Measurements from ENCODE around the gene SCN4B.

SCN4B gene

GRCh38 chr11:118139578-118139977 lies 13.0 kb downstream of the SCN4B start:
- Mint-ChIP-seq H3K9me3 (no peaks in the 10 kb centered on the region), H3K36me3 (ENCODE audit: low read depth) (no peaks in the 10 kb centered on the region), H3K4me3 (no peak overlapping the region), H3K4me1 (ENCODE audit: low read depth) (peaks cover 41% of the 10 kb centered on the region), H3K27ac (no peak overlapping the region), H3K27me3 (peaks cover 32% of the 10 kb centered on the region)
- intact Hi-C loops (cut with micrococcal nuclease) = no loop called here

DNA sequence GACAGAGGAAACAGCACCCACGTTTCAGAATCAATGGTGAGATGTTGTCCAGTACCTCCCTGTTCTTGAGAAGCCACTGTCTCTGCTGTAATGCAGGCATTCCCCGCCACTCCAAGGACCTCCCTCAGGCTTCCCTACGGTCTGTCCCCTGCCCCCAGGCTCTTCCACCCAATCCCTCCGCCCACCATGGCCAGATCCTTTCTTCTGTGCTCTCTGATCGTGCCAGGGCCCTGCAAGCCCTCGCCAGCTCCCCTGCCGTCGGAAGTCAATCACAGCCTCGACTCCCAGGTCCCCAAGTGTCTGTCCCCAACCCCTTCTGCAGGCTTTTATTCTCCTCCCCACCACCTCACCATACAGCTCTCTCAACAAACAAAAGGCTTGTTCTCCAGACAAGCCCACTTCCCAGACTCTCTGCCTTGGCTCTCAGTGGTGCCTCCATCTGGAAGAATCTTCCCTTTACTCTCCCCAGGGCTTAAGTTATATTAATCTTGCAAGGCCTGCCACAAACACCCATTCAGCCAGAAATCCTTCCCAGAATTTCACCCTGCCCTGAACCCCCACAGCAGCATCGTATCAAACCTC lies 13.7 kb downstream of the SCN4B start:
- no peak overlapping the region for H3K4me3 Mint-ChIP-seq

DNA sequence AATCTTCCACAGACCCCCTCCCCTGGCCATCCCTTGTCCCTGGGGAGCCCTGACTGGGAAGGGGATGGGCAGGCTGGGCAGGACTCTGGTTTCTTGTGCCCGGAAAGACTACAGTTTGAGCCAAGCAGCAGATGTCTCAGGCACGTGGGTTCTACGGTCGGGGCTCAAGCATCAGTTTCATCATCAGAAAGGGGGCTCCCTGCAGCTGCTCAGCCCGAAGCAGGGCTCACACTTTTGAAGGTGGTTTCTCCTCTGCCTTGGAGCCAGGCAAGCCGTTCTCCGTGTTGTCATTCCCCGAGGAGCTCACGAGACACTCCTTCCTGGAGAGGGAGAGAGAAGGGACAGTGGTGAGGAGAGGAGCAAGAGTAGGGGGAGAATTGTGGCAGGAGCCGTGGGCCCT lies 15.8 kb downstream of the SCN4B start:
- Mint-ChIP-seq H3K4me3 (no peak overlapping the region), H3K27ac (no peak overlapping the region), H3K9me3 (no peaks in the 10 kb centered on the region), H3K36me3 (ENCODE audit: low read depth) (no peaks in the 10 kb centered on the region), H3K27me3 (peaks cover 28% of the 10 kb centered on the region), H3K4me1 (ENCODE audit: low read depth) (peaks cover 19% of the 10 kb centered on the region)
- intact Hi-C loops (cut with micrococcal nuclease) = no loop called here

More for the DNA sequence above, 13.7 kb downstream of the SCN4B start:
- no peaks in the 10 kb centered on the region for H3K9me3 Mint-ChIP-seq
- H3K4me1 Mint-ChIP-seq (ENCODE audit: low read depth) = peaks cover 37% of the 10 kb centered on the region
- H3K36me3 Mint-ChIP-seq (ENCODE audit: low read depth) = no peaks in the 10 kb centered on the region
- peaks cover 28% of the 10 kb centered on the region for H3K27me3 Mint-ChIP-seq
- intact Hi-C loops (cut with micrococcal nuclease) = no loop called here
- no peak overlapping the region for H3K27ac Mint-ChIP-seq

DNA sequence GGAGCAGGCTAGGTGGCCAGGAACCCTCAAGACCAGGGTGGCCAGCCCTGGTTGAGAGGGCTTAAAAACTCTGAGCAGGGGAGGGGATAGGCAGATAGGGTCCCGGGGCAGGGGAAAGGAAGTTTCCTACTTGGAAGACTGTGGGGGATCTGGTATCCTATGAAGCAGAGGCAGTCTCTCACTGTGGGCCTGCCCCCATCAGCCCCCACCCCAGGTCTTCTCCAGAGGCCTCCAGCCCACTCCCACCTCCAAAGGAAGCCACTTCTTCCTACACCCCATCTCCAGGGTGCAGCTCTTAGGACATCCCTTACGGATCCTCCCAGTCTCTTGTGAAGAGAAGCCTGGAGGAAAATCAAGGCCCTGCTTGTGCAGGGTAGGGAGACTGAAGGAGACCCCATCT lies 16.3 kb downstream of the SCN4B start:
- Mint-ChIP-seq H3K36me3 (ENCODE audit: low read depth) (no peaks in the 10 kb centered on the region), H3K4me3 (no peak overlapping the region), H3K9me3 (no peaks in the 10 kb centered on the region), H3K4me1 (ENCODE audit: low read depth) (peaks cover 15% of the 10 kb centered on the region), H3K27me3 (peaks cover 28% of the 10 kb centered on the region), H3K27ac (no peak overlapping the region)
- intact Hi-C loops (cut with micrococcal nuclease) = no loop called here

- H3K4me1 Mint-ChIP-seq (ENCODE audit: low read depth) = peaks cover 15% of the 10 kb centered on the region
Observed at GRCh38 chr11:118135796-118136165, 16.8 kb downstream of the SCN4B start.

GRCh38 chr11:118135051-118135795 lies 17.4 kb downstream of the SCN4B start:
- Mint-ChIP-seq H3K36me3 (ENCODE audit: low read depth) (no peaks in the 10 kb centered on the region), H3K27me3 (peaks cover 26% of the 10 kb centered on the region), H3K4me1 (ENCODE audit: low read depth) (peaks cover 14% of the 10 kb centered on the region), H3K27ac (no peak overlapping the region), H3K4me3 (no peak overlapping the region), H3K9me3 (no peaks in the 10 kb centered on the region)
- intact Hi-C loops (cut with micrococcal nuclease) = no loop called here

More at GRCh38 chr11:118135796-118136165, 16.8 kb downstream of the SCN4B start:
- Mint-ChIP-seq H3K9me3 (no peaks in the 10 kb centered on the region), H3K36me3 (ENCODE audit: low read depth) (no peaks in the 10 kb centered on the region), H3K4me3 (no peak overlapping the region), H3K27me3 (peaks cover 29% of the 10 kb centered on the region), H3K27ac (no peak overlapping the region)
- intact Hi-C loops (cut with micrococcal nuclease) = no loop called here

GRCh38 chr11:118133816-118134215 lies 18.8 kb downstream of the SCN4B start:
- intact Hi-C loops (cut with micrococcal nuclease) = no loop called here
- Mint-ChIP-seq H3K27me3 (peaks cover 22% of the 10 kb centered on the region), H3K4me1 (ENCODE audit: low read depth) (peaks cover 26% of the 10 kb centered on the region), H3K36me3 (ENCODE audit: low read depth) (no peaks in the 10 kb centered on the region), H3K4me3 (no peak overlapping the region), H3K9me3 (no peaks in the 10 kb centered on the region), H3K27ac (no peak overlapping the region)

DNA sequence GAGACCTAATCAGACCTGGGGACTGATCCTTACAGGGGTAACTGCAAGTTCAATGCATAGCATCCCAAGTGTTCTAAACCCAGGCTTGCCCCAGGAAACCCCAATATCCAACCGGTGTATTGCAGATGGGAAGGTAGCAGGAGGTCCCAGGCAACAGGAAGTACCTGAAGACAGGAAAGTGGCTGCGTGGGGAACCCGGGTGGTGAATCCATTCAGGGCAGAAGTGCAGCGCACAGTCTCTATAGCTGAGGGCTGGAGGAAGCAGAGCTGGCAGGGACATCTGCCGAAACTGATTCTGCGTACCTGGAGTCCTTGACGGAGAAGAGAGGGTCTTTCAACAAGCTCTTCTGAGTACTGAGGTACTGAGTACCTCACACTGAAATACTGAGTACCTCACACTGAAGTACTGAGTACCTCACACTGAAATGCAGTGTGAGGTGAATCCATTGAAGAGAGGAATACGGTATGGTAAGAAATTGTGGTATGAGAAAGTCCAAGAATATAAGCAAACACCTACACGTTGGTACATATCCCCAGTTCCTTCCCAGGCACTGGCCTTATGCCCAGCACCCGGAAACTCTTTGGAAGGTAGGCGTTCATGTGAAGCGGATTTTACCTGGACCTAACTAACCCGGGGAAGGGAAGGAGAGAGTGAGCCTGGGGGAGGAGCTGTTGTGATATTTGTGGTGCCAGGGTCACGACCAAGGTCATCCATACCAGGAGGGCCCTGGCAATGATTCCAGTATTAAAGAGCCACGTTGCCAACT lies 20.1 kb downstream of the SCN4B start:
- Mint-ChIP-seq H3K9me3 (no peaks in the 10 kb centered on the region), H3K27me3 (peaks cover 18% of the 10 kb centered on the region)
- intact Hi-C loops (cut with micrococcal nuclease) = no loop called here

GRCh38 chr11:118129471-118130172 lies 23.0 kb downstream of the SCN4B start:
- H3K27ac Mint-ChIP-seq = peak overlapping the region; percentile 5
- peaks cover 32% of the 10 kb centered on the region for H3K4me1 Mint-ChIP-seq (ENCODE audit: low read depth)
- H3K36me3 Mint-ChIP-seq (ENCODE audit: low read depth) = no peaks in the 10 kb centered on the region
- peaks cover 7% of the 10 kb centered on the region for H3K27me3 Mint-ChIP-seq
- H3K4me3 Mint-ChIP-seq = no peak overlapping the region
- intact Hi-C loops (cut with micrococcal nuclease) = no loop called here
- no peaks in the 10 kb centered on the region for H3K9me3 Mint-ChIP-seq

More for the DNA sequence above, 20.1 kb downstream of the SCN4B start:
- Mint-ChIP-seq H3K36me3 (ENCODE audit: low read depth) (no peaks in the 10 kb centered on the region), H3K27ac (no peak overlapping the region), H3K4me1 (ENCODE audit: low read depth) (peaks cover 26% of the 10 kb centered on the region), H3K4me3 (no peak overlapping the region)

DNA sequence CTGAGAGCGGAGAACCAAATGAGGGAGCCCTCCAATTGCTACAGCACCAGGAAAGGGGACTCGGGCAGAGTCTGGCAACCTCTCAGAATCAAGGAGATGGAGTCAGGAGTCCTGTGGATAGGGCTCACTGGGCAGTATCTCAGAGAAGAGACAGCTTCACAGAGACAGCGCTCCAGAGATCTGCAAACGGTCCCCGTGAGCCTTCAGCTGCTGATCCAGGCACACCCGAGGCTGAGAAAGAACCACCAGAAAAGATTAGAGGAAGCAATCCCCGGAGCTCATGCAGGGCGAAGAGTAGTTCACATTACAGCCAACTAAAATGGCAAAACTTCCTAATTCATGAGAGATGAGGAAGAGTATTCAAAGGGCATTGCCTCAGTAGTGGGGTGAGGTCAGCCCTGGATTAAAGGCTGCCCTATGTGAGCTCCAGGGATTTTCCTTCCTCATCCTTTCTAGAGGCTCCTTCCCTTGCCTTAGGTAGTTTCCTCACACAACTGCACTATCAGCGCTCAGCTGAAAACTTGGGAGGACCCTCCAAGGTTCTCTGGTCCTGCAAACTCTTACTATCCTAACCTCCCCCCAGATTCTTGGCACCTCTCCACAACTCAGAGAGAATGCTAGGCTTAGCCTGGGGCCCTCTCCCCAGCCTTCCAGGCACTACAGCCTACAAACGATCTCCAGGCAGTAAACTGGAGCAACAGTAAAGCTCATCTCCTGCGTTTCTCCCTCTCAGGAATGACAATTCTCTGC lies 23.7 kb downstream of the SCN4B start:
- Mint-ChIP-seq H3K27me3 (peaks cover 5% of the 10 kb centered on the region), H3K27ac (peak overlapping the region; percentile 5), H3K9me3 (no peaks in the 10 kb centered on the region), H3K4me3 (no peak overlapping the region), H3K4me1 (ENCODE audit: low read depth) (peaks cover 32% of the 10 kb centered on the region), H3K36me3 (ENCODE audit: low read depth) (no peaks in the 10 kb centered on the region)
- intact Hi-C loops (cut with micrococcal nuclease) = no loop called here

DNA sequence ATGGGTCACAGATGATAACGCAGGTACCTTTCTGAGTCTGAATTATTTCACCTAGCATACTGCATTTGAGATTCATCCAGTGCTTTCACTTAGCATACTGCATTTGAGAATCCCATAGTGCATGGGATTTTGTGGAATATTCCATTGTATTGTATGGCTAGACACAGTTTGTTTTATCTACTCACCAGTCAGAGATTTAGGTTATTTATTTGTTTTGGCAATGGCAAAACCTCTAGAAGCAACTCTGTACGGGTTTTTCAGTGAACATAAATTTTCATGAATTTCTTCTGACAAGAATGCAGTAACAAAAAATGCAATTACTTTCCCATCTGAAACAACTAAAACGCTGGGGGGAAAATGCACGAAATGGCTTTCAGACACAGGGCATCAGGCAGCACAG lies 24.3 kb downstream of the SCN4B start:
- Mint-ChIP-seq H3K27me3 (peaks cover 2% of the 10 kb centered on the region), H3K4me1 (ENCODE audit: low read depth) (peaks cover 32% of the 10 kb centered on the region), H3K27ac (peak overlapping the region; percentile 5), H3K9me3 (no peaks in the 10 kb centered on the region), H3K36me3 (ENCODE audit: low read depth) (no peaks in the 10 kb centered on the region), H3K4me3 (no peak overlapping the region)
- intact Hi-C loops (cut with micrococcal nuclease) = no loop called here

DNA sequence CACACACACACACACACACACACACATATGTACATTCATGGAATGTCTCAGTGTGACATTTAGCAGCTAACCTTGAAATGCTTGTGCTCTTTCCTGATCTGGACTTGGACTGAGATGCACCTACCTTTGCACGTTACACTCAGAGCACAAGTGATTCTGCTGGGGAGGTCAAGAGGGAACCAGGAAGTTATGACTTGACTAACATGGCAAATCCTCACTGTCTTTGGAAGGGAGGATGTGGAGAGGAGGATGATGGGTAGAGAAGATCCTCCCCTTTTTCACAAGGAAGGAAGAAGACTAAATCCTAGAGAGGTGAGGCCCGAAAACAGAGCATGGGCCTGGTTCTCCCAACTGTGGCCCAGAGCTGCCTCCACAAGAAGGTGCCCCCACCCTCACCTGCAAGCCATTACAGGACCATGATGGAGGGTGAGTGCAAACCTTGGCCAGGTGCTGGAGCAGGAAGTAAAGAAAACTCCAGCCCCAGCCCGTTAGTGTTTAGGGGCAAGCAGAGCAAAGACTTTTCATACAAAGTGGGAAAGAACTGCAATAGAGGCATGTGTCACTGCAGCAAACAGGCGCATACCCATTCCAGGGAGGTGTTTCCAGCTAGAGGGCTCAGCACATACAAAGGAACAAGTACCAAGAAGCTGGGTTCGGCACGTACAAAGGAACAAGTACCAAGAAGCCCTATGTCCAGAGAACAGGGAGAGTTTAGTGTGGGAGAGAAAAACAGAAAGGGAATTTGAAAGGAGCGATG lies 26.4 kb downstream of the SCN4B start:
- no peak overlapping the region for H3K27ac Mint-ChIP-seq
- H3K4me3 Mint-ChIP-seq = no peak overlapping the region
- intact Hi-C loops (cut with micrococcal nuclease) = no loop called here
- no peaks in the 10 kb centered on the region for H3K36me3 Mint-ChIP-seq (ENCODE audit: low read depth)
- no peaks in the 10 kb centered on the region for H3K9me3 Mint-ChIP-seq
- H3K4me1 Mint-ChIP-seq (ENCODE audit: low read depth) = peaks cover 32% of the 10 kb centered on the region
- H3K27me3 Mint-ChIP-seq = peaks cover 2% of the 10 kb centered on the region
